CD4-positive, alpha-beta T cell (primary cell): ENCODE results near the gene ZNF609. TPM values are rescaled to one million over a fixed set of nuclear protein-coding genes. Genes with fewer than 3 reads are reported as not detected.

Experiments
- ATAC-seq: fragments of 200-7000 bp; cut with Tn5 transposase; one replicate; pipeline ENCODE4 v1.10.0; 2022; ENCODE audit warnings: mild to moderate bottlenecking; ENCODE audit not compliant: poor library complexity
- CTCF ChIA-PET: fragments of 350-600 bp; sonication (Branson Sonifier 250); formaldehyde crosslinking; loops from one replicate; lab custom pipeline; 2021; ENCODE audit warnings: antibody characterized with exemption, inconsistent platforms; lab: Charles Lee
- POLR2A ChIA-PET: fragments of 350-600 bp; sonication (Branson Sonifier 250); formaldehyde crosslinking; loops from one replicate; lab custom pipeline; 2021; ENCODE audit warnings: antibody characterized with exemption, inconsistent platforms; lab: Charles Lee
- DNase-seq, 14 experiments: peaks; one replicate each; pipeline ENCODE4 v3.0.0-alpha.2; 2013 to 2020; ENCODE audit warnings: mixed read lengths in 2 of 14
- H3K27ac ChIP-seq, 2 donors: one replicate each; pipeline versions ENCODE4 v1.5.1 to v1.7.0; 2013; ENCODE audit warnings: low read length in 2 of 2, low read depth in 1 of 2, mild to moderate bottlenecking in 1 of 2
- H3K27me3 ChIP-seq, 2 experiments: 1 replicate in 1 of 2; 2 replicates in 1 of 2; pipeline versions ENCODE4 v1.6.1 to v1.7.0; 2013; ENCODE audit warnings: low read length in 2 of 2, control low read depth in 1 of 2, mild to moderate bottlenecking in 1 of 2, moderate library complexity in 1 of 2; ENCODE audit not compliant: insufficient read depth in 2 of 2, control insufficient read depth in 1 of 2
- H3K36me3 ChIP-seq: one replicate; pipeline ENCODE4 v1.6.1; 2013; ENCODE audit warnings: low read length, control low read depth; ENCODE audit not compliant: insufficient read depth
- H3K4me1 ChIP-seq: one replicate; pipeline ENCODE4 v1.6.1; 2013; ENCODE audit warnings: low read length, control low read depth; ENCODE audit not compliant: insufficient read depth
- H3K4me3 ChIP-seq: one replicate; pipeline ENCODE4 v1.5.1; 2013; ENCODE audit warnings: mild to moderate bottlenecking, low read length, moderate library complexity
- H3K9me3 ChIP-seq, 2 experiments: 1 replicate in 1 of 2; 2 replicates in 1 of 2; pipeline versions ENCODE4 v1.6.1 to v1.7.0; 2013; ENCODE audit warnings: low read length in 2 of 2, mild to moderate bottlenecking in 2 of 2, control low read depth in 1 of 2, moderate library complexity in 1 of 2; ENCODE audit not compliant: control insufficient read depth in 1 of 2, insufficient read depth in 1 of 2
- H3K27ac Mint-ChIP-seq: one replicate; pipeline ENCODE4 v1.8.0; 2020; ENCODE audit warnings: mixed read lengths
- H3K27me3 Mint-ChIP-seq: one replicate; pipeline ENCODE4 v1.8.0; 2021; ENCODE audit warnings: mixed read lengths
- H3K36me3 Mint-ChIP-seq: one replicate; pipeline ENCODE4 v1.8.0; 2021; ENCODE audit warnings: low read depth, mixed read lengths
- H3K4me1 Mint-ChIP-seq: one replicate; pipeline ENCODE4 v1.8.0; 2021; ENCODE audit warnings: low read depth, mixed read lengths
- H3K4me3 Mint-ChIP-seq: one replicate; pipeline ENCODE4 v1.8.0; 2020; ENCODE audit warnings: mild to moderate bottlenecking, mixed read lengths
- H3K9me3 Mint-ChIP-seq: one replicate; pipeline ENCODE4 v1.8.0; 2020; ENCODE audit warnings: mixed read lengths
- CTCF ChIP-seq: fragments of 200-600 bp; IDR thresholded peaks from one replicate; pipeline ENCODE4 v1.8.0; 2022; ENCODE audit warnings: antibody characterized with exemption, mild to moderate bottlenecking
- intact Hi-C, 2 experiments: fragments of 100-400 bp; cut with DNase I in 1 of 2; cut with micrococcal nuclease in 1 of 2; formaldehyde crosslinking; loops; one replicate each; pipeline versions ENCODE4 v1.15.1 to v1.9.0; 2023 to 2025; cut with DNase I, micrococcal nuclease
- total RNA-seq, 174 experiments: library from RNA in 2 of 174; stranded (reverse) in 2 of 174; gene quantifications; one replicate each; pipeline ENCODE4 v1.2.3 and lab custom pipeline; 2021 to 2026

The ZNF609 gene
- total RNA-seq, 2 experiments from 2014 or later: 62.4 to 65.3 TPM

- H3K4me1 ChIP-seq: peaks cover 17% of the 10 kb centered on the region
These were observed 4.4 kb upstream of the ZNF609 start for GRCh38 chr15:64455961-64456371.

DNA sequence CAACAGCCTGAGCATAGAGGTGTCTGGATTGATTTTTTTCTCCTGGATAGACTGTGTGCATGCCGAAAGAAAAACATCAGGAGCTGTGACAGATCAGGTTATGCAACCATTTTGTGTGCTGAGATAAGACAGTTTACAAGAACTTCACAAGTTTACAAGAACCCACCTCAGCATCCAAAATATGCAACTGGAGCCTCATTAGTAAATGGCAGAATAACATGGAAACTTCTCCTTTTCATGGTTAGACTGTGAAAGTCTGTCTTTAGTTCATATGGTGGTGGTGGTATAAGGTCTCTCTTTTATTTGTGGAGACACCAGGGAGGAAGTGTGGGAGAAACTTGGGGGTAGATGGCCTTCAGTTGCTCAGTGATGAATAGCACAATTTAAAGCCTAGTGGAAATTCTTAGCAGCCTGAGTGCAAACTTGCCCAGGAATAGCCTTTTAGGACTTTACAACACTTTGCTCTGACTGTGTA is 3.7 kb upstream of the ZNF609 start:
- Histone ChIP-seq H3K27me3 (no peaks in the 10 kb centered on the region), H3K36me3 (peaks cover 3% of the 10 kb centered on the region), H3K27ac (no peak overlapping the region), H3K4me1 (peaks cover 21% of the 10 kb centered on the region), H3K9me3 (no peaks in the 10 kb centered on the region), H3K4me3 (no peak overlapping the region)
- TF ChIP-seq CTCF: no peak
- DNase-seq: no peak
- ChIA-PET CTCF (interaction anchor here (1.2 kb wide), 1 partner anchor 304 kb away, joined by 3 read pairs; no protein-coding TSS in a partner anchor), POLR2A (interaction anchor here (0.9 kb wide), 1 partner anchor 18 kb away, joined by 3 read pairs; no protein-coding TSS in a partner anchor)
- H3K27me3 Mint-ChIP-seq: no peaks in the 10 kb centered on the region
- H3K4me3 Mint-ChIP-seq: peak overlapping the region; percentile 79
- intact Hi-C loops: no loop called here
- ATAC-seq: no peak
- H3K9me3 Mint-ChIP-seq: no peaks in the 10 kb centered on the region
- H3K27ac Mint-ChIP-seq: peak overlapping the region; percentile 83
- H3K4me1 Mint-ChIP-seq: peaks cover 75% of the 10 kb centered on the region
- peaks cover 19% of the 10 kb centered on the region for H3K36me3 Mint-ChIP-seq

More at GRCh38 chr15:64455961-64456371, 4.4 kb upstream of the ZNF609 start:
- Mint-ChIP-seq H3K4me1 (peaks cover 70% of the 10 kb centered on the region), H3K36me3 (peaks cover 13% of the 10 kb centered on the region), H3K27me3 (no peaks in the 10 kb centered on the region), H3K4me3 (peak overlapping the region; percentile 79), H3K9me3 (no peaks in the 10 kb centered on the region), H3K27ac (peak overlapping the region; percentile 83)
- Histone ChIP-seq H3K27me3 (no peaks in the 10 kb centered on the region), H3K4me3 (no peak overlapping the region), H3K27ac (no peak overlapping the region), H3K36me3 (peaks cover 3% of the 10 kb centered on the region), H3K9me3 (no peaks in the 10 kb centered on the region)
- no peak for TF ChIP-seq CTCF
- ATAC-seq (no peak), DNase-seq (peak in 3 of 14 experiments; percentile 26 to 50 (median 35))
- ChIA-PET POLR2A (interaction anchor here (0.6 to 1.2 kb wide), 5 partner anchors 8 to 194 kb away, joined by 3 read pairs; no protein-coding TSS in a partner anchor), CTCF (no interaction called here)
- intact Hi-C loops: no loop called here

- no peaks in the 10 kb centered on the region for H3K27me3 ChIP-seq
- H3K36me3 Mint-ChIP-seq: peaks cover 19% of the 10 kb centered on the region
- H3K4me3 ChIP-seq: no peak overlapping the region
- no peaks in the 10 kb centered on the region for H3K9me3 ChIP-seq
- ATAC-seq (no peak), DNase-seq (no peak)
- H3K27ac ChIP-seq: peak overlapping the region in 1 of 2 donors; percentile 52
- H3K4me3 Mint-ChIP-seq: peak overlapping the region; percentile 89
- no peaks in the 10 kb centered on the region for H3K27me3 Mint-ChIP-seq
- intact Hi-C loops: loop anchor here in 1 of 2 experiments (2.0 kb wide), 1 partner anchor 30 kb away; no protein-coding TSS in a partner anchor
- no peaks in the 10 kb centered on the region for H3K9me3 Mint-ChIP-seq
- peaks cover 85% of the 10 kb centered on the region for H3K4me1 Mint-ChIP-seq
- no peak for TF ChIP-seq CTCF
- peaks cover 42% of the 10 kb centered on the region for H3K4me1 ChIP-seq
- peaks cover 3% of the 10 kb centered on the region for H3K36me3 ChIP-seq
- H3K27ac Mint-ChIP-seq: peak overlapping the region; percentile 83
- ChIA-PET POLR2A (interaction anchor here (0.9 to 4.1 kb wide), 11 partner anchors 9 to 193 kb away, joined by 3 to 22 read pairs (median 4); partner anchors contain the start of gene TRIP4), CTCF (interaction anchor here (1.5 kb wide), 1 partner anchor 29 kb away, joined by 4 read pairs; no protein-coding TSS in a partner anchor)
These were observed 1.2 kb upstream of the ZNF609 start for GRCh38 chr15:64459066-64459781.
